Sigmoid colon (tissue), 7 donors: Measurements from ENCODE around the gene TMEM271. TPM values are rescaled to one million over a fixed set of nuclear protein-coding genes. Genes with fewer than 3 reads are reported as not detected.

Source experiments
- DNase-seq: peaks from one replicate; pipeline ENCODE4 v3.0.0-alpha.2; 2019
- H3K27ac ChIP-seq, 4 donors: fragments of 200-600 bp; sonication (generic); one replicate each; pipeline ENCODE4 v1.5.1; 2016 to 2019; ENCODE audit warnings: mild to moderate bottlenecking in 1 of 4
- H3K27me3 ChIP-seq, 3 donors: fragments of 200-600 bp; sonication (generic); one replicate each; pipeline ENCODE4 v1.5.1; 2019; ENCODE audit warnings: mild to moderate bottlenecking in 1 of 3
- H3K36me3 ChIP-seq, 4 donors: fragments of 200-600 bp; sonication (generic); one replicate each; pipeline ENCODE4 v1.5.1; 2016 to 2019
- H3K4me1 ChIP-seq, 4 donors: fragments of 200-600 bp; sonication (generic); one replicate each; pipeline ENCODE4 v1.5.1; 2017 to 2019
- H3K4me3 ChIP-seq, 4 donors: fragments of 200-600 bp; sonication (generic); one replicate each; pipeline ENCODE4 v1.5.1; 2017 to 2019; ENCODE audit warnings: mild to moderate bottlenecking in 2 of 4, moderate library complexity in 1 of 4
- H3K9me3 ChIP-seq, 4 donors: fragments of 200-600 bp in 3 of 4; sonication (generic) in 3 of 4; one replicate each; pipeline versions ENCODE4 v1.5.1 to v1.6.1; 2013 to 2019
- EP300 ChIP-seq, 4 donors: sonication (generic); formaldehyde crosslinking; IDR thresholded peaks; one replicate each; pipeline ENCODE4 v1.6.1; 2017; ENCODE audit warnings: antibody characterized with exemption in 4 of 4
- POLR2A ChIP-seq, 2 donors: fragments of 450-650 bp; IDR thresholded peaks; one replicate each; pipeline ENCODE4 v1.6.1; 2016; ENCODE audit warnings: antibody characterized with exemption in 2 of 2, mild to moderate bottlenecking in 2 of 2, moderate library complexity in 2 of 2
- POLR2AphosphoS5 ChIP-seq, 4 donors: sonication (generic); formaldehyde crosslinking; IDR thresholded peaks; one replicate each; pipeline ENCODE4 v1.6.1; 2017; ENCODE audit warnings: antibody characterized with exemption in 4 of 4
- WGBS, 2 donors: extraction: QIAGEN DNeasy Blood & Tissue Kit; methylation state at CpG; one replicate each; pipeline ENCODE4 v1.1.7; 2013; 5-methylcytosine and 5-hydroxymethylcytosine counted together
- intact Hi-C: fragments of 100-400 bp; cut with DNase I; formaldehyde crosslinking; loops from one replicate; pipeline ENCODE4 v1.15.1; 2023
- polyA plus RNA-seq, 3 donors: library from polyadenylated mRNA; stranded (reverse); fragments of 200-250 nt; gene quantifications; one replicate each; pipeline ENCODE4 v1.2.3, GENCODE V29; 2013
- total RNA-seq, 4 donors: library from RNA; depleted of rRNA; stranded (reverse); fragments of >200 nt; gene quantifications; one replicate each; pipeline ENCODE4 v1.1.0, GENCODE V29; 2016
- TF ChIP-seq, protein P1 (sequence below), 4 experiments: fragments of 450-650 bp in 3 of 4; fragments of 200-600 bp in 1 of 4; IDR thresholded peaks; one replicate each; pipeline ENCODE4 v1.5.1; 2016 to 2019; ENCODE audit warnings: antibody characterized with exemption in 4 of 4, mild to moderate bottlenecking in 3 of 4, moderate library complexity in 2 of 4
- donor health status: healthy with polysubstance abuse.
- donor health status: Bipolar disorder and iron deficiency.
- donor health status: healthy.

TMEM271 gene
- total and polyA plus RNA-seq, 7 donors: 0.06 to 0.41 (median 0.36) TPM; not detected in 4

DNA sequence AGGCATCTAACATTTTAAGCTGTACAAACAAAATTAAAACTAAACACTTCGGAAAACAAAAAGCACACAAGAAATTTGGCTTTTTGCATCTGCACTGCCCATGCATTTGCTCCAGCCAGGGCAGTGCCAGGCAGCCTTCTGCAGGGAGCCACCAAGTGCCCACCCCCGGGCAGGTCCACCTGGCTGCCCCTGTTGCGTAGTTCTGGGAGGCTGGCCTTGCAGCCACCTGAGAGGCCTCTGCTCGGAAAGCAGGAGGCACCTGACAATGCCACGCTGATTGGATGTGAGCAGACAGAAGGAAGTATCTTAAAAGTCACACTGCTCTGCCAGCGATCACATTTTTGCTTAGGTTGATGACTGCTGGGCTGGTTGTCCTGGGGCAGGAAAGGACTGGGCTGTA is 3.5 kb downstream of the TMEM271 start:
- TF ChIP-seq EP300 (IDR thresholded peaks at IDR 0.05) (no peak), POLR2A (IDR thresholded peaks at IDR 0.05) (no peak), POLR2AphosphoS5 (IDR thresholded peaks at IDR 0.05) (no peak)
- TF ChIP-seq, protein P1, sequence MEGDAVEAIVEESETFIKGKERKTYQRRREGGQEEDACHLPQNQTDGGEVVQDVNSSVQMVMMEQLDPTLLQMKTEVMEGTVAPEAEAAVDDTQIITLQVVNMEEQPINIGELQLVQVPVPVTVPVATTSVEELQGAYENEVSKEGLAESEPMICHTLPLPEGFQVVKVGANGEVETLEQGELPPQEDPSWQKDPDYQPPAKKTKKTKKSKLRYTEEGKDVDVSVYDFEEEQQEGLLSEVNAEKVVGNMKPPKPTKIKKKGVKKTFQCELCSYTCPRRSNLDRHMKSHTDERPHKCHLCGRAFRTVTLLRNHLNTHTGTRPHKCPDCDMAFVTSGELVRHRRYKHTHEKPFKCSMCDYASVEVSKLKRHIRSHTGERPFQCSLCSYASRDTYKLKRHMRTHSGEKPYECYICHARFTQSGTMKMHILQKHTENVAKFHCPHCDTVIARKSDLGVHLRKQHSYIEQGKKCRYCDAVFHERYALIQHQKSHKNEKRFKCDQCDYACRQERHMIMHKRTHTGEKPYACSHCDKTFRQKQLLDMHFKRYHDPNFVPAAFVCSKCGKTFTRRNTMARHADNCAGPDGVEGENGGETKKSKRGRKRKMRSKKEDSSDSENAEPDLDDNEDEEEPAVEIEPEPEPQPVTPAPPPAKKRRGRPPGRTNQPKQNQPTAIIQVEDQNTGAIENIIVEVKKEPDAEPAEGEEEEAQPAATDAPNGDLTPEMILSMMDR (IDR thresholded peaks at IDR 0.05): no peak
- no peak overlapping the region for H3K27ac ChIP-seq
- 82 to 85% methylated on average over 6 of the region's 6 CpGs for WGBS, 2 donors
- peaks cover 0 to 19% (median 13%) of the 10 kb centered on the region in 4 donors for H3K4me1 ChIP-seq
- H3K9me3 ChIP-seq: no peaks in the 10 kb centered on the region
- intact Hi-C loops: no loop called here
- no peak overlapping the region for H3K4me3 ChIP-seq
- no peak for DNase-seq
- no peaks in the 10 kb centered on the region for H3K36me3 ChIP-seq
- H3K27me3 ChIP-seq: peaks cover 35 to 93% (median 74%) of the 10 kb centered on the region in 3 donors

DNA sequence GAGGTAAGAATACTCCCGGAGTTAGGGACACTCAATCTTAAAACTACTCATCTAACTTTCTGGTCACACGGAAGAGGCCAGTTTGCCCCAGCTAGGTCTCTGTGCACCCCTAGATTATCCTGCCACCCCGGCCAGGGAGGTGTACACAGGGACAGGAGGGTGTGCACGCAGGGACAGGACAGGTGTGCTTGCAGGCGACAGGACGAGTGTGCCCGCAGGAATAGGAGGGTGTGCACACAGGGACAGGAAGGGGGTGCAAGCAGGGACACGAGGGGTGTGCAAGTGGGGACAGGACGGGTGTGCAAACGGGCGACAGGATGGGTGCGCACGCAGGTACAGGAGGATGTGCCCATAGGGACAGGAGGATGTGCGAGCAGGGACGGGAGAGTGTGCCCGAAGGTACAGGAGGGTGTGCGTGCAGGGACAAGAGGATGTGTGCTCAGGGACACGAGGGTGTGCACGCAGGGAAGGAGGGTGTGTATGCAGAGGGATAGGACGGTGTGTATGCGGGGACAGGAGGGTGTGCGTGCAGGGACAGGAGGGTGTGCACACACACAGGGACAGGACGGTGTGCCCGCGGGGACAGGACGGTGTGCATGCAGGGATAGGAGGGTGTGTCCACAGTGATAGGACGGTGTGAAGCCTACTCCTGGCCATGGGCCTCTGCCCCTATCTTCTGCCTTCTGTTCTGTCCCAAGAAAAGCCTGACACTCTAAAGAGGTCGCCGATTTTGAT is 4.1 kb downstream of the TMEM271 start:
- intact Hi-C loops: no loop called here
- Histone ChIP-seq H3K27me3 (peaks cover 29 to 91% (median 68%) of the 10 kb centered on the region in 3 donors), H3K27ac (no peak overlapping the region), H3K4me3 (no peak overlapping the region), H3K4me1 (peaks cover 0 to 13% (median 10%) of the 10 kb centered on the region in 4 donors), H3K36me3 (no peaks in the 10 kb centered on the region), H3K9me3 (no peaks in the 10 kb centered on the region)
- 87 to 88% methylated on average over 29 of the region's 29 CpGs for WGBS, 2 donors
- DNase-seq: no peak
- TF ChIP-seq POLR2AphosphoS5 (IDR thresholded peaks at IDR 0.05): no peak

DNA sequence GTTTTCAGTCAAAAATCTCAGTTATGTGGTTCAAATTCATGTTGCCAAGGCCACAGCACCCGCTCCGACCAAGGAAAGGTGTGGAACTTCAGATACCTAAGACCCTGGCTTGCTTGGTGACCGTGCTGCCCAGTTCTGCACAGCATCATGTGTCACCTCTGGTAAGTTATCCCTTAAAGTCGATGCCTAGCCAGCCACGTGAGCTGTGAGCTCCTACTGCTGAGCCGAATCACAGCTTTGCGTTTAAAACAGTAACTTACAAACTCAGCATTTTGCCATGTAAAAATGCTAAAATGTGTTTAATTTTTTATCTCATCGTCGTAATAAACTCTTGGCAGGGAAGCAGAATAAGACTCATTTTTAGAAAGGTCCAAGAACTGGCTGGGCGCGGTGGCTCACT is 5.3 kb downstream of the TMEM271 start:
- Histone ChIP-seq H3K27ac (no peak overlapping the region), H3K9me3 (no peaks in the 10 kb centered on the region), H3K4me1 (peaks cover 0 to 7% (median 5%) of the 10 kb centered on the region in 4 donors), H3K4me3 (no peak overlapping the region), H3K36me3 (no peaks in the 10 kb centered on the region), H3K27me3 (peaks cover 25 to 84% (median 61%) of the 10 kb centered on the region in 3 donors)
- TF ChIP-seq EP300 (IDR thresholded peaks at IDR 0.05): no peak
- no peak for TF ChIP-seq POLR2AphosphoS5 (IDR thresholded peaks at IDR 0.05)
- no peak for TF ChIP-seq POLR2A (IDR thresholded peaks at IDR 0.05)
- TF ChIP-seq, protein P1 (IDR thresholded peaks at IDR 0.05): no peak
- DNase-seq: no peak
- 84 to 85% methylated on average over 11 of the region's 11 CpGs for WGBS, 2 donors
- intact Hi-C loops: no loop called here

DNA sequence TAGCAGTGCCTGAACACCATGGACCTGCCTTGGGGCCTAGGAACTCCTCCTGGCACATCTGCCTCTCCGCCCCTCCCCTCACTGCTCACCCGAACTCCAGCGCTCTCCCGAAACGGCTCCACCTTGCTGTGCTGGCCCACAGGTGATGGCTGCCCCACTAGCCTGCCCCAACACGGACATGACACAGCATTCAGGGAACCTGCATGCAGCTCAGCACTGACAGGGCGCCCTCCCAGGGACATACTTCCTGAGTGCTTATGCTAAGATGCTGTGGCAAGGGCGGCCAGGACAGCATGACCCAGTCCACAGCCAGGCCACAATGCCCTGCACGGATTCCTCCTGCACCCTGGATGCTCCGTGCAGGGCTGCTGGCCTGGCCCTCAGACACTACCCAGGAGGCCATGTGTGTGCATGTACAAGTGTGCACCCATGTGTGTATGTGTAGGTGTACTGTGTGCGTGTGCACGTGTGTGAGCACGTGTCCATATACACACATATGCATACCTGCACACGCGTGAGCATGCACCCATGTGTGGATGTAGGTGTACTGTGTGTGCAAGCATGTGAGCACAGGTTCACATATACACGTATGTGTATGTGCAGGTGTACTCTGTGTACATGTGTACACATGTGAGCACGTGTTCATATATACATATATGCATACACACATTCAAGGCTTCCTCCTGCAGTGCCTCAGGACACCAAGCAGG is 6.0 kb downstream of the TMEM271 start:
- no peaks in the 10 kb centered on the region for H3K9me3 ChIP-seq
- no peak for DNase-seq
- no peak overlapping the region for H3K4me3 ChIP-seq
- 77 to 81% methylated on average over 17 of the region's 17 CpGs for WGBS, 2 donors
- peaks cover 25 to 79% (median 57%) of the 10 kb centered on the region in 3 donors for H3K27me3 ChIP-seq
- no peak overlapping the region for H3K27ac ChIP-seq
- intact Hi-C loops: no loop called here
- TF ChIP-seq, protein P1 (IDR thresholded peaks at IDR 0.05): no peak
- TF ChIP-seq POLR2AphosphoS5 (IDR thresholded peaks at IDR 0.05) (no peak), POLR2A (IDR thresholded peaks at IDR 0.05) (no peak), EP300 (IDR thresholded peaks at IDR 0.05) (no peak)
- no peaks in the 10 kb centered on the region for H3K36me3 ChIP-seq
- peaks cover 0 to 5% (median 2%) of the 10 kb centered on the region in 4 donors for H3K4me1 ChIP-seq

DNA sequence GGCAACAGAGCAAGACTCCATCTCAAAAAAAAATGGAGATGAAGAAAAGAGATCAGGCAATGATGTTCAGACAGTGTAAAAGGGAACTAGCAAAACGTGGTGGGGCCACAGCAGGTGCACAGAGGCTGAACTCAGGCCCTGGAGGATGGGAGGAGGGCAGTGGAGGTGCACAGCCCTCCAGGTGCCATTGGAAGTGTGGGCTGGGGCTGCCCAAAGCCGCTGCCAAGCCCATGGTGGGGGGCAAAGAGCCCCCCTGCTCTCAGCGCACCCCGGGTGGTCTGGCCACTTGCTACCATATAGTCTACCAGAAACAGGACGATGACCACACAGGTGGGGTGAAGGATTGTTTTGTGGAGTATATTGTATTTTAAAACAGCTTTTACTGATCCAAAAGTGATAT is 7.1 kb downstream of the TMEM271 start:
- intact Hi-C loops: no loop called here
- peaks cover 15 to 68% (median 47%) of the 10 kb centered on the region in 3 donors for H3K27me3 ChIP-seq
- WGBS, 2 donors: 71 to 77% methylated on average over 5 of the region's 5 CpGs

More for the DNA sequence above, 7.1 kb downstream of the TMEM271 start:
- DNase-seq: no peak
- Histone ChIP-seq H3K27ac (no peak overlapping the region), H3K9me3 (no peaks in the 10 kb centered on the region), H3K4me3 (no peak overlapping the region), H3K36me3 (no peaks in the 10 kb centered on the region), H3K4me1 (no peaks in the 10 kb centered on the region)
- TF ChIP-seq, protein P1 (IDR thresholded peaks at IDR 0.05): no peak
- no peak for TF ChIP-seq POLR2AphosphoS5 (IDR thresholded peaks at IDR 0.05)
- no peak for TF ChIP-seq POLR2A (IDR thresholded peaks at IDR 0.05)
- TF ChIP-seq EP300 (IDR thresholded peaks at IDR 0.05): no peak
